Nephron progenitor cell (in vitro differentiated cells): ENCODE results near the gene DYDC1.

ENCODE experiments used
- DNase-seq: peaks from one replicate; pipeline ENCODE4 v3.0.0; 2021
- H3K27ac Mint-ChIP-seq: 2 replicates; pipeline ENCODE4 v1.8.0; 2021; ENCODE audit warnings: mild to moderate bottlenecking, moderate library complexity, mixed read lengths
- H3K27me3 Mint-ChIP-seq: 2 replicates; pipeline ENCODE4 v1.8.0; 2021; ENCODE audit warnings: mild to moderate bottlenecking, low read depth, mixed read lengths; ENCODE audit not compliant: poor library complexity
- H3K36me3 Mint-ChIP-seq: 2 replicates; pipeline ENCODE4 v1.8.0; 2021; ENCODE audit warnings: low read depth, mixed read lengths
- H3K4me1 Mint-ChIP-seq: 2 replicates; pipeline ENCODE4 v1.8.0; 2021; ENCODE audit warnings: mixed read lengths
- H3K4me3 Mint-ChIP-seq: 2 replicates; pipeline ENCODE4 v1.8.0; 2021; ENCODE audit warnings: mild to moderate bottlenecking, moderate library complexity, mixed read lengths
- H3K9me3 Mint-ChIP-seq: 2 replicates; pipeline ENCODE4 v1.8.0; 2021; ENCODE audit warnings: mild to moderate bottlenecking, moderate library complexity, mixed read lengths
- TF ChIP-seq, protein P1 (sequence below): fragments of 200-600 bp; sonication (generic); IDR thresholded peaks from 2 replicates; pipeline ENCODE4 v1.5.0; 2021; ENCODE audit warnings: antibody characterized with exemption

Gene DYDC1

DNA sequence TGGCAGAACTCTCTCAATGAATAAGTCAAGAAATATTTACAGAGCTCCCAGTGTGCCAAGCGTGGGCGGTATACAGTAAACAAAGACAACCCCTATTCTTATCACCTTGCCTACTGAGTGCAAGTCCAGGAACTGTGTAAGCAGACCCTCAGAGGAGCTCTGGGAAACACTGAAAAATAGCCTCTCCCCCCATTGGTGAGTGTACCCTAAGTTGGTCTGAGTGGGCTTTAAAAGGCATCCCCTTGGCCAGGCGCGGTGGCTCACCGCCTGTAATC lies 1.2 kb upstream of the DYDC1 start:
- TF ChIP-seq, protein P1, sequence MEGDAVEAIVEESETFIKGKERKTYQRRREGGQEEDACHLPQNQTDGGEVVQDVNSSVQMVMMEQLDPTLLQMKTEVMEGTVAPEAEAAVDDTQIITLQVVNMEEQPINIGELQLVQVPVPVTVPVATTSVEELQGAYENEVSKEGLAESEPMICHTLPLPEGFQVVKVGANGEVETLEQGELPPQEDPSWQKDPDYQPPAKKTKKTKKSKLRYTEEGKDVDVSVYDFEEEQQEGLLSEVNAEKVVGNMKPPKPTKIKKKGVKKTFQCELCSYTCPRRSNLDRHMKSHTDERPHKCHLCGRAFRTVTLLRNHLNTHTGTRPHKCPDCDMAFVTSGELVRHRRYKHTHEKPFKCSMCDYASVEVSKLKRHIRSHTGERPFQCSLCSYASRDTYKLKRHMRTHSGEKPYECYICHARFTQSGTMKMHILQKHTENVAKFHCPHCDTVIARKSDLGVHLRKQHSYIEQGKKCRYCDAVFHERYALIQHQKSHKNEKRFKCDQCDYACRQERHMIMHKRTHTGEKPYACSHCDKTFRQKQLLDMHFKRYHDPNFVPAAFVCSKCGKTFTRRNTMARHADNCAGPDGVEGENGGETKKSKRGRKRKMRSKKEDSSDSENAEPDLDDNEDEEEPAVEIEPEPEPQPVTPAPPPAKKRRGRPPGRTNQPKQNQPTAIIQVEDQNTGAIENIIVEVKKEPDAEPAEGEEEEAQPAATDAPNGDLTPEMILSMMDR: no peak
- H3K4me3 Mint-ChIP-seq: peak overlapping the region; percentile 87
- H3K9me3 Mint-ChIP-seq: peaks cover 7% of the 10 kb centered on the region
- DNase-seq: no peak
- H3K4me1 Mint-ChIP-seq: peaks cover 21% of the 10 kb centered on the region
- peaks cover 15% of the 10 kb centered on the region for H3K27me3 Mint-ChIP-seq
- H3K36me3 Mint-ChIP-seq: peaks cover 8% of the 10 kb centered on the region
- no peak overlapping the region for H3K27ac Mint-ChIP-seq

DNA sequence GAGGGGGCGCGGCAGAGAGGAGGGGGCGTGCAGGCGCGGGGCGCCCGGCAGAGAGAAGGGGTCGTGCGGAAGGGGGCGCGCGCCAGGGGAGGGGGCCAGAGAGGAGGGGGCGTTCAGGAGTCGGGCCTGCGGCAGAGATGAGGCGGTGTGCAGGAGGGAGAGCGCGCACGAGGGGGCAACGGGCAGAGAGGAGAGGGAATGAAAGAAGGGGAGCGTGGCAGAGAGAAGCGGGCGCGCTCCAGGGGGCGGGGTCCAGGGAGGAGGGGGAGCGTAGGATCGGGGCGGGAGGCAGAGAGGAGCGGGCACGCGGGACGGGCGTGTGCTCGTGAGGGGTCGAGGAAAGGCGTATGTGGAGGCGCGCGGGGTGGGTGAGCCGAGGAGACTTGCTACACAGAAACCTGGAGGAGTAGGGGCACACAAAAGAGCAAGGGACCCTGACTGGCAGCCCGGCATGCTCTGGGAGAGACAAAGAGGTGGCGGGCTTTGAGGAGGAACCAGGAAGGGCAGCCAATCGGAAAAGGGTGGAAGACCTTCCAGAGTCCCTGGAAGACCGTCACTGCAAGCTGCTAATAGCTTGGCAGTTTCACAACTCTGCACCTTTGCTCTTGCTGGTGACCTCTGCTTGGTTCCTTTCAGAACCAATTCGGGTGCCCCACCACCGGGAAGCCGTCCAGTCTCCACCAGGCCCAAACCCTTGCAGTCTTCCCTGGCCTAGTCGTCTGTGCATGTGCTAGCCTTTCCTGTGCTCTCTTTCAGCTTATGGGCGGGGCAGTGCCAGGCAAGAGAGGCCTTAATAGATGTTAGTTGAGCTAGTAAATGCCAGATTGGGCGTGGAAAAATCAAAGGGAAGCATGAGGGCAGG lies 665 bp upstream of the DYDC1 start:
- peaks cover 7% of the 10 kb centered on the region for H3K9me3 Mint-ChIP-seq

DNA sequence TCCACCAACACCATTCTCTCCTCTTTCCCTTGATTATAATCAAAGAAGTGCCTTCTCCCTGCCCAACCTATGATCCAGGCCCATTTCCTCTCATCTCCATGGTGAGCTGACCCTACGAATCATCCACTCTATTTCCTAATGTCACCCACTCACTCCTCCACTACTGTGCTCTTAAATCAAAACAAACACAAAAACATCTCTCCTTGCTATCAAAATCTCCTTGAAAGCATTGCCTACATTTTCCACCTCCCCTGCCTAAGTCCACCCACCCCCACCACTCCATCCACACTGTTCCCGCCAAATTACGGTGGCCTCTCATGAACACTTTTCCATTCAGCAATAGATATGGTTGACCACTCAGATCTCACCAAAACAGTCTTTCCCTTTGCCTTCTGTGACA lies 5.3 kb downstream of the DYDC1 start:
- TF ChIP-seq, protein P1: no peak
- H3K27me3 Mint-ChIP-seq: peaks cover 18% of the 10 kb centered on the region
- H3K4me1 Mint-ChIP-seq: peaks cover 10% of the 10 kb centered on the region
- no peak overlapping the region for H3K27ac Mint-ChIP-seq
- peaks cover 3% of the 10 kb centered on the region for H3K9me3 Mint-ChIP-seq
- H3K4me3 Mint-ChIP-seq: no peak overlapping the region
- H3K36me3 Mint-ChIP-seq: no peaks in the 10 kb centered on the region
- no peak for DNase-seq

More for the DNA sequence above, 665 bp upstream of the DYDC1 start:
- Mint-ChIP-seq H3K27ac (peak overlapping the region; percentile 51), H3K4me3 (peak overlapping the region; percentile 87), H3K4me1 (peaks cover 21% of the 10 kb centered on the region), H3K36me3 (peaks cover 5% of the 10 kb centered on the region), H3K27me3 (peaks cover 15% of the 10 kb centered on the region)
- peak; percentile 68 for DNase-seq
- TF ChIP-seq, protein P1: no peak

DNA sequence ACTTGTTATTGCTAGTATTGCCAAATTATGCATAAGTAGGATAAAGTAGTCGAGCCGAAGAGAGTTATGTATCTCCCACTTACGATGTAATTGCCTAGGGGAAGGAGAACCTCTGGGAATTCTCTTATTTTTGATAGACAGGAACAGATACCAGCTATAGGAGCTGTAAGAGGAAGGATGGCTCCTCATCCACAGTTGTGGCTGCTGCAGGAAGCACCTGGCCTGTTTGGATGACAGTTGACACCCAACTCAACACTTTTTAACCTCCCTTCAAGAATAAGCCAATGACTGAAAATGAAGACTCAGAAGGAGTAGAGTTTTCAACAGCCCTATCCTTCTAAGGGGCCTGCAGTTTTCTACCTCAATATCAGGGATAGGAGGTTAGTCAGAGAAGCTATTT lies 6.3 kb downstream of the DYDC1 start:
- no peaks in the 10 kb centered on the region for H3K36me3 Mint-ChIP-seq
- H3K4me1 Mint-ChIP-seq: peaks cover under 1% of the 10 kb centered on the region
- TF ChIP-seq, protein P1: no peak
- H3K27ac Mint-ChIP-seq: no peak overlapping the region
- peaks cover 12% of the 10 kb centered on the region for H3K27me3 Mint-ChIP-seq
- peaks cover 3% of the 10 kb centered on the region for H3K9me3 Mint-ChIP-seq
- H3K4me3 Mint-ChIP-seq: no peak overlapping the region
- DNase-seq: no peak

DNA sequence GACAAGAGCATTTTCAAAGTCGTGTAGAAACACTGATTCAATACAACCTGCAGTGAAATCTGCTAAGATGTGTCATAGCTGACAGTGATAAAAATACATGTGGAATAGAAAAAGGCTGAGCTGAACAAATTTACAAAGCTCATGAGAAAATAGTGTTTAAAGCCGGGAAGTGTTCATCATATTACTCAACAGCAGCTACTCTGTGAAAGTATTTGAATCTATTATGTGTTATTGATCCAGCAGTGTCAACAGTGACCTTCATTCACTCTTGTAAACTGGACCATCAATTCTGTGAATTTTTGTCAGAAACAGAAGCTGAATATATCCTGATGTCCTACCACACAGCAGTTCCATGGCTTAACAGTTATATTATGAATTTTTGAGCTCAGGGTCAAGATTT lies 11.6 kb downstream of the DYDC1 start:
- Mint-ChIP-seq H3K27ac (no peak overlapping the region), H3K9me3 (peaks cover 3% of the 10 kb centered on the region), H3K4me3 (no peak overlapping the region), H3K4me1 (no peaks in the 10 kb centered on the region), H3K27me3 (no peaks in the 10 kb centered on the region), H3K36me3 (no peaks in the 10 kb centered on the region)
- TF ChIP-seq, protein P1: no peak
- DNase-seq: no peak

DNA sequence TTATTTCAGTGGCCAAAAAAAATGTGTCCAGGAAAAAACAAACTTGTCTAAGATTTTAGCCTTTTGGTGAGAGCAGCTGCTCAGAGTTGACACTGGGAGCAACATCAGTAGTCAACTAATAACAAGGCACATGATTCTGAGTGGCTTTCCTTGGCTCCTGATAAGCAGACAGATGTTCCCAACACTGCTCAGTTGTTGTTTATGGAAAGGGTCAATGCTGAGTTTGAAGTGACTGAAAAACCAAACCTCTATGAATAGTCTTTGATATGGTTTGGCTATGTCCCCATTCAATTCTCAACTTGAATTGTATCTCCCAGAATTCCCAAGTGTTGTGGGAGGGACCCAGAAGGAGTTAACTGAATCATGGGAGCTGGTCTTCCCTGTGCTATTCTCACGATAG lies 12.3 kb downstream of the DYDC1 start:
- no peak for DNase-seq
- Mint-ChIP-seq H3K4me1 (no peaks in the 10 kb centered on the region), H3K27ac (no peak overlapping the region), H3K4me3 (no peak overlapping the region), H3K36me3 (no peaks in the 10 kb centered on the region), H3K27me3 (no peaks in the 10 kb centered on the region), H3K9me3 (peaks cover 3% of the 10 kb centered on the region)
- TF ChIP-seq, protein P1: no peak
